ENCODE data around the gene PLIN4. TPM values are rescaled to one million over a fixed set of nuclear protein-coding genes. Genes with fewer than 3 reads are reported as not detected.
A peak's percentile ranks its signal among the peaks of the same experiment; 100 is the strongest.

Gene PLIN4
- polyA plus RNA-seq, 1 donor = 12.8 TPM

DNA sequence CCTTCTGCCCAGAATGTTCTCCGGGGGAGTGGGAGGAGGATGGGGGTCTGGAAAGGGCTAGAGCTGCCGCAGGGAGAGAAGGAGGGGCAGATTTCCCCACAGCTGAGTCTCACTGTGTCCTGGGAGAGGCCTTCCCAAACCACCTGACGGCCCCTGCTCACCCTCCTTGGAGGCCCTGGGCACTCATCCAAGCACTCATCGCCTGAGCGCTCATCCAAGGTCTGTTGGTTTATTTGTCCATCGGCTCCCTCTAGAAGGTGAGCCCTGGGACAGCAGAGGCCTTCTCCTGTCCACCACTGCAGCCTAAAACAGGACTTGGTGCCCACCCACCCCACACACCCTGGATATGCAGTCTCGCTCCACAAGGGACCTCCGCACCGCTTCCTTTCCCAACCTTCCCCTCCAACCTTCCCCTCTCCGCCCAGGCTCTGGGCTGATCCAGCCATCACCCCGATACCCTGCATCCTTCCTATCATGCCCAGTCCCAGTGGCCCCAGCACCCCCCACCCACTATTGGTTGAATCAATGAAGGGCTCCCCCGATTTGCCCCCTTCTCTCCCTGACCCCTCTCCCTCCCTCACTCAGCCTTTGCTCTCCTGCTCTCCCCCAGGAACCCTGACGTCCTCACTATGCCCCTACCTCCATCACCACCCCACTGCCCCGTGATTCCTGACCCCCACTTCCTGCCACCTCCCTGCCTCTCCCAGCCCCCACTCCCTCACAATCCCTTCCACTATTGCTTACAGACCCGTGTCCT, 62.4 kb downstream of the PLIN4 start:
- DNase-seq (ENCODE audit: low read depth) = peak; percentile 44

DNA sequence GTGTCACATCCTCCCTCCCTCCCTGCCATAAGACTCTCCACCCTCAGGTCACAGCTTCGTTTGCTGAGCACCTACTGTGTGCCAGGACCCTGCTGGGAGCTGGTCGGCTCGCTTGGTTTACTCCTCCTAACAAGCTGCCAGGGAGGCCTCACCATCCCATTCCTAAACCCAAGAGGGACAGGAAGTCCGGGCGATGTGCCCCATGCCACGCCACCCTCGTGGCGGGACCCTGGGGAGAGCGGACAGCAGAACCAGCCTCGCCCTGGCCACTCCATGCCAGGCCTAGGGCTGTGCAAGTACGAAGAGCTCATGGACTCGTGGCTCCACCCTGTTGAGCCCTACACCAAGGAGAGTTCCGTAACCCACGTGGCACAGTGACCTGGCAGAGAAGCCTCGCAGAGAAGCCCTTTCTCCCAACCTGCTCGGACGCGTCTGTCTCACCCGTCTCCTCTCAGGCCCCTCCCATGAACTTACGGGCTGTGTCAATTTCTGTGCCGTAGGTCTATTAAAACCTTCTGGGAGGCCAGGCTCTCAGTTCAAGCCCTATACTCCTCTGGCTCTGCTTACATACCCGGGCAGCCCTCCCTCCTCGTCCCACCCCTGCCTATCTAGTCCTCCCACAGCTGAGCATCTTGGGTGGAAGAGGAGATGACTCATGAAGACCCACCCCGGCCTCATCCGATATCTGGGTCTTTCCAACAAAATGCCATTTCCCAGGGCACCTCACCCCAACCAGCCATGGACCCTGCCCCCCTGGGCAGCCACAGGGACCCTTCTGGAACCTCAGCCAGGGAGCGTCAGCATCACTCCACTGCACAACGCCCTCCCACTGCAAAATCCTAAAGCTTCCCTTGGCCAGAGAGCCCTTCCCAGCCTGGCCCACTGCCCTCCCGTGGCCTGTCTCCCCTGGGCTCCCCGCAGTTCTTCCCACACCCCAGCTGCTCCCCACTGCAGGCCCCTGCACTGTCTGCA, 63.3 kb downstream of the PLIN4 start:
- no peak for DNase-seq (ENCODE audit: low read depth)

DNA sequence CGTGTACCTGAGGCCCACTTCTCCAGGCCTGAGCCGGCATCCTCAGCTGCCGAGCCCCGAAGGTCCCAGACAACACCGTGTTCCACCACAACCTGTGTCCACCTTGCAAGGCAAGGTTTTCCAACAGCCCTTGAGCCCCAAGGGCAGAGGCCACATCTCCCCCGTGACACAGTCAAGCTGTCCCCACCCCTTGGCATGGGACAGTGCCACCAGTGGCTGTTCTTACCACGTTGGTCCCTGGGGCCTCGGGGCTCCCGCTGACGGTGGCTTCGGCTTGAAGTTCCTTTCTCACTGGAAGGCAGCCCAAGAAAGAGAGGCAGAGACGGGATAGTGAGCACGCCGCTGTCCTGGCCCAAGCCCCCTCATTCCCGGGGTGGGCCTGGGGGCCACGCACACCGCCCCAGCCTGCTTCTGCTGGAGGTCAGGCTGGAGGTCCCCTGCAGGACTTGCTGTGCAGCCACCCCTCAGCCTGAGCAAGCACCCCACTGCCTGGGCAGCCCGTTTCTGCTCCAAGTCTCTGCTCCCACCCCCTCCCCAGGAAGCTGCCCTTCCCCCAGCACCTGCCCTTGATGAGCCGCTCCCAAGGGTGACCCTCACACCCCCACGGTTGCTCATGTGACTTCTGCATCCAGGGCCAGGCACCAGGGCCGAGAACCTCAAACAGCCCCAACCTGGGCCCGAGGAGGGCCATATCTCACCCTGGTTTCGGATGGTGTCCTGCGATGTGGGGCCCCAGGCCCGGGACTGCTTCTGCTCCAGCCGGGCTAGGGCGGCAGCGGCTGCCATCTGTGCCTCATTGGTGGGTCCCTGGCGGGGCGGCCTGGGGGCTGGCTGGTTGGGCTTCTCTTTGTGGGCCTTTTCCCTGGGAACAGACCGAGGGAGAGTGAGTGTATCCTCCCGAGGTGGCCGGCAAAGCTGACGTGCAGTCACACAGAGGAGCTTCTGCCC, 64.8 kb downstream of the PLIN4 start:
- DNase-seq (ENCODE audit: low read depth) = no peak

DNA sequence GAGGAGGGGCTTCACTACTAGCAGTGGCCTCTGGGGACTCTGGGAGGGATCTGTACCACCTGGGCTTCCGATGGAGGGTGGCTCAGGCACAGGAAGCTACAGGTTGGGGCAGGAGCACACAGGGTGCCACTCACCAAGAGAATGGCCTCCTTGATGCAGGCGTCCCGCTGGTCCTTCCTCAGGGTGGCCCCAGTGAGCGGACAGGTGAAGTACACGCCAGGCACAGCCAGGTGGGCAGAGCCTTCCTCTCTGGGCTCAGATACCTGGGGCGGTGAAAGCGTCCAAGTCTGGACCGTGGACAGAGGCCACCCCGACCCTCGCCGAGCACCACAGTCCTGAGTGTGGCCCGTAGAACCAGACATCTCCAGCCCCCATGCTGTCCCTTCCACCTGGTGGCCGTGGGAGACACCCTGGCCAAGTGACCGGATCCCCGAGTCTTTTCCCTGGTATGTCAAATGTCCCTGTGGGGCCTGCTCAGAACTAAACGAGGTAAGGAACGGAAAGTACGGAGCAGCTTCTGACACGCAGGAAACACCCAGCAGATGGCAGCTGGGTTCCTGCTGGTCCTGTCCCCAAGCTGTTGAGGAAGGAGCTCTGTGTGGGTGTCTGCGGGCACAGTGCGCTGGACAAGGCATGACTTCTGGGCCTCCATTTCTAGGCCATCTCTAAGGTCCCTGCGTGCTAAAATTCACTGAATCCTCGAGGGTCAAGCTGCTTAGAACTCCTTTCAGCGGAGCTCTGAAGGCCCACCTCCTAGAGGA, 65.9 kb downstream of the PLIN4 start:
- no peak for DNase-seq (ENCODE audit: low read depth)

Other genes starting within 250 kb of the PLIN4 start
- 117 TPM for gene SHD, start 239.2 kb downstream of the PLIN4 start, polyA plus RNA-seq (ENCODE audit: insufficient read length)
- 0.46 TPM for gene TMIGD2, start 216.1 kb downstream of the PLIN4 start, polyA plus RNA-seq (ENCODE audit: insufficient read length)
- 2.4 TPM for gene FSD1, start 213.9 kb downstream of the PLIN4 start, polyA plus RNA-seq (ENCODE audit: insufficient read length)
- 4.9 TPM for gene STAP2, start 179.7 kb downstream of the PLIN4 start, polyA plus RNA-seq (ENCODE audit: insufficient read length)
- gene MPND, start 174.9 kb downstream of the PLIN4 start, polyA plus RNA-seq (ENCODE audit: insufficient read length) = 15.9 TPM
- 57.7 TPM for gene SH3GL1, start 117.9 kb downstream of the PLIN4 start, polyA plus RNA-seq (ENCODE audit: insufficient read length)
- 11.1 TPM for gene CHAF1A, start 115.8 kb downstream of the PLIN4 start, polyA plus RNA-seq (ENCODE audit: insufficient read length)
- 106 TPM for gene UBXN6, start 60.7 kb downstream of the PLIN4 start, polyA plus RNA-seq (ENCODE audit: insufficient read length)
- gene HDGFL2, start 46.2 kb downstream of the PLIN4 start, polyA plus RNA-seq (ENCODE audit: insufficient read length) = 70.0 TPM
- 2.9 TPM for gene PLIN5, start 16.7 kb upstream of the PLIN4 start, polyA plus RNA-seq (ENCODE audit: insufficient read length)
- 0.49 TPM for gene LRG1, start 21.6 kb upstream of the PLIN4 start, polyA plus RNA-seq (ENCODE audit: insufficient read length)
- gene SEMA6B, start 41.2 kb upstream of the PLIN4 start, polyA plus RNA-seq (ENCODE audit: insufficient read length) = 44.3 TPM
- gene TNFAIP8L1, start 121.0 kb upstream of the PLIN4 start, polyA plus RNA-seq (ENCODE audit: insufficient read length) = 9.5 TPM
- 55.5 TPM for gene MYDGF, start 151.9 kb upstream of the PLIN4 start, polyA plus RNA-seq (ENCODE audit: insufficient read length)
- 24.2 TPM for gene DPP9, start 205.4 kb upstream of the PLIN4 start, polyA plus RNA-seq (ENCODE audit: insufficient read length)

All from forelimb muscle (tissue), 1 donor.